ENCODE results near the gene PMM2.
A peak's percentile ranks its signal among the peaks of the same experiment; 100 is the strongest.
"Not testable (repeated sequence)": the region's sequence is repeated elsewhere in the genome, so short reads cannot be mapped to it uniquely, and the experiment has no call there.

The PMM2 gene

DNA sequence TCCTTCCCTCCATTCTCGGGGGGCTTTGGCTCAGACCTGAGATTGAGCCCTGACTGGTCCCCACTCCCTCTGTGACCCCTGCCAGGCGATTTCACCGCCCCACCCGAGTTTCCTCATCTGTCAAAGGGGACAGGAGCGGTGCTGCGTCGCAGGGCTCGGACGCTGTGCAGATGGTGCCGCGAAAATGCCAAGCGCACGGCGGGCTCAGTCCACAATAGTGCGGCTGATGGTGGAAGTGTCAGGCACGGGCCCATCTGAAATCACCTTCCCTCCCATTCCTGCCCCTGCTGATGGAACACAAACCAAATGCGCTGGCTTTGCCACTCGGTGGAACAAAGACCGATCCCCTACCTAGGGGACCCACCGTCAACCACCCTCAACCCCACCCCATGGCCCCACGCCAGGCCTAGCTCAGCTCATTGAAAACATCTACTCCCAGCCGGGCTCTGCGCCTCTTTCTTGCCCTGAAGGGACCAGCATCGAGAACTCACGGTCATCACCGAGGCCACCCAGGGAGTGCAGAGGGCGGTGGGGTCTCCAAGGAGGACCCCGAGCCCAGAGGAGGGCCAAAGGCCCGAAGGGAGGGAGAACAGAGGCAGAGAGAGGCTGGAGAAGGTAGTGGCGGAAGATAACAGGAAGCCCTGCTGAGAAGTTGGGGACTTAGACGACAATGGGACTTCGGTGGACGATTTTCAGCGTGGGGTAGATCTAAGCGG is 69.7 kb downstream of the PMM2 start:
- DNase-seq (ENCODE audit: low spot score): peak; percentile 40

DNA sequence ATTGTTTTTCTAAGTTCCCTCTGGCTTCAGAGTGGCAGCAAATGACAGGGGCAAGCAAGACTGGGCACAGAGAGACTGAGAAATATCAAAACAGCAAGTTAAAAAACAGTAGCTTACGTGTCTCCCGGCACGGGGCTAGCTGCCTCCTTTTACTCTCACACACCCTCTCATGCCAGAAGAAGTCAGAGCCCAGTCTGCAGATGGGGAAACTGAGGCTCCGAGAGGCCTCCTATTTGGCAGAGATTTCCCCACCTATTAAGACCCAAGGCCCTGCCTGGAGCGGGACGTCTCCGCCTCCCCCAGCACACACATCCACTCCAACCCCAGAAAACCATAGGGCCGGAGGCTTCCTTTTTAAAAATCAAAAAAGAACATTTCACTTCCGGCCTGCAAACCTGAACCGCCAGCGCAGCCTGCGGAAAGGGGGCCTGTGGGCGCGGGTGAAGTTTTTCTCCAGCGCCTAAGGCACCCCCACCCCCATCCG is 70.3 kb downstream of the PMM2 start:
- DNase-seq (ENCODE audit: low spot score): no peak

DNA sequence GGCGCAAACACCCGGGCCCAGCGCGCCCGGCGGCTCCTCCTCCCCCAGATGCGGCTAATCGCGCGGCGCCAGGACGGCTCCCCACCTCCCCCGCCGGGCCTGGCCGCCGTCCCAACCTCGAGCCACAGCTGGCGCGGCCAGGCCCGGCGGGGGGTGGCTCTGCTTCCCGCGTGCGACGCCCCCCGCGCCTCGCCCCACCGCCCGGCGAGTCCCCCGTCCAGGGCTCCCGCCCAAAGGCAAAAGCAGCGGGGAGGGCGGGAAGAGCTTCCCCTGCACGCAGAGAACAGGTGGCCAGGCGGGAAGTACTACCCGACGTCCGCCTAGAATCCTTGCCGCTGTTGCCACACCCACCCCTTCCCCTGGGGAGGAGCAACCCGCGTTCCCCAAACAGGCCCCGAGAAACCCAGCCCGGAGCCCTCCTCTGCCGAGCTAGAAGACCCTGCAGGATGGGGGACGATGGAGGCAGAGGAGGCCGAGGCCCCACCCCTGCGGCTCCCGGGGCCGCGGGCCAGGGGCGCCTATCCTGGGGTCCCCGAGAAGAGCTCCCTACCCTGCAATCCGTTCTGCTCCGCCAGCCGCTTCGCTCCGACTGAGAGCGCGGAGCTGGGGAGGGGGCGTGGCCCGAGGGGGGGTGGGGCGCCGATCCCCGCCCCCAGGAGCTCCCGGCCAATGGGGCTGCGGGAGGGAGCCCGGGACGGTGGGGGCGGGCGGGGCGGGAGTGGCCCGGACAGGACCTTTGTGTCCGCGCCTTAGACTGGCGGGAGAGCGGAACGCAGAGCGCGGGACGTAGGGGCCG is 71.0 kb downstream of the PMM2 start, which contains the start of gene CARHSP1:
TSS of gene CARHSP1 (minus strand) at position 591 of the 796 bp plus-strand sequence. CDS start 9,678 bp downstream, outside the sequence.
- peak; percentile 98 for DNase-seq (ENCODE audit: low spot score)

DNA sequence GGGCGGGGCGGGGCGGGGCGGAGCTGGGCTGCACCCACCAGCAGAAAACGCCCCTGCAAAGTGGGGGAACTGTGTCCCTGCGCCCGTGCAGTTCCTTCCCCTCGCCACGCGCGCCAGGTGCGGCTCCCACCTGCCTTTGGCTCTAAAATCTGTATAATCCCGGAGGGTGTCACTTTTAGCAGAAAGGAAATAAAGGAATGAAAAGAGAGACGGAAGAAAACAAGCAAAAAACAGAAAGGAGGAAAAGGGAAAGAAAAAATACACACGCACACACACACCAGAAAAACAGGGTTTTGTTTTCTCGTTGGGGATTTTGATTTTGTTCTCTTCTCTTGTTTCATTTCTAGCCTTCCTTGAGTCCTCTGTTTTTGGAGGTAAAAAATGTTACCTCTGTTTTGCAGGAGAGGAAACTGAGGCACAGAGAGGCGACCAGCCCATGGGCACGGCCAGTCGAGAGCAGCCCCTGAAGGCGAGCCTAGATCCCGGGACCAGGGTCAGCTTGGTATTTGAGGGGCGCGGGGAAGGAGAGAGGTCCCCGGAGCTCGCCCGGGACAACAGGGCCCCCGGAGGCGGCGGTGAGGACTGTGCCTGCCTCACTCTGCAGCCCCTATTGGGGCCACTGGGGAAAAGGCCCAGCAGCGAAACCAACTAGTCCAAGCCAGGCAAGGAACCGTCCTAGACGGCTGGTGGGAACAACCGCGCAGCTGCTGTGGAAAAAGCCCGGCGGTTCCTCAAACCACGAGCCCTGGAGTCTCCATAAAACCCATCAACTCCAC is 71.8 kb downstream of the PMM2 start:
- DNase-seq (ENCODE audit: low spot score): no peak

DNA sequence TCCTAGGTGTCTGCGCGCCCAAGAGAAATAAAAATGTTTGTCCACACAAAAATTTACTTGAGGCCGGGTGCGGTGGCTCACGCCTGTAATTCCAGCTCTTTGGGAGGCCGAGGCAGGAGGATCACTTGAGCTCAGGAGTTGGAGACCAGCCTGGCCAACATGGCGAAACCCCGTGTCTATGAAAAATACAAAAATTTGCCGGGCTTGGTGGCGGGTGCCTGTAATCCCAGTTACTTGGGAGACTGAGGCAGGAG is 72.3 kb downstream of the PMM2 start:
- not testable (repeated sequence) for DNase-seq (ENCODE audit: low spot score)

DNA sequence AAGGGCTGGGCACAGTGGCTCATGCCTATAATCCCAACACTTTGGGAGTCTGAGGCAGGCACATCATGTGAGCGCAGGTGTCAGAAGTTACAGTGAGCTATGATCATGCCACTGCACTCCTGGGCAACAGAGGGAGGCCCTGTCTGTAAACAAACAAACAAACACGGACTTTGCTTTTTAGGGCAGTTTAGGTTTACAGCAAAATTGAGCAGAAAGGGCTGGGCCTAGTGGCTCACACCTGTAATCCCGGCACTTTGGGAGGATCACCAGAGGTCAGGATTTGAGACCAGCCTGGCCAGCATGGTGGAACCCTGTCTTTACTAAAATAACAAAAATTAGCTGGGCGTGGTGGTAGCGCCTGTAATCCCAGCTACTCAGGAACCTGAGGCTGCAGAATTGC is 74.4 kb downstream of the PMM2 start:
- DNase-seq (ENCODE audit: low spot score): no peak

DNA sequence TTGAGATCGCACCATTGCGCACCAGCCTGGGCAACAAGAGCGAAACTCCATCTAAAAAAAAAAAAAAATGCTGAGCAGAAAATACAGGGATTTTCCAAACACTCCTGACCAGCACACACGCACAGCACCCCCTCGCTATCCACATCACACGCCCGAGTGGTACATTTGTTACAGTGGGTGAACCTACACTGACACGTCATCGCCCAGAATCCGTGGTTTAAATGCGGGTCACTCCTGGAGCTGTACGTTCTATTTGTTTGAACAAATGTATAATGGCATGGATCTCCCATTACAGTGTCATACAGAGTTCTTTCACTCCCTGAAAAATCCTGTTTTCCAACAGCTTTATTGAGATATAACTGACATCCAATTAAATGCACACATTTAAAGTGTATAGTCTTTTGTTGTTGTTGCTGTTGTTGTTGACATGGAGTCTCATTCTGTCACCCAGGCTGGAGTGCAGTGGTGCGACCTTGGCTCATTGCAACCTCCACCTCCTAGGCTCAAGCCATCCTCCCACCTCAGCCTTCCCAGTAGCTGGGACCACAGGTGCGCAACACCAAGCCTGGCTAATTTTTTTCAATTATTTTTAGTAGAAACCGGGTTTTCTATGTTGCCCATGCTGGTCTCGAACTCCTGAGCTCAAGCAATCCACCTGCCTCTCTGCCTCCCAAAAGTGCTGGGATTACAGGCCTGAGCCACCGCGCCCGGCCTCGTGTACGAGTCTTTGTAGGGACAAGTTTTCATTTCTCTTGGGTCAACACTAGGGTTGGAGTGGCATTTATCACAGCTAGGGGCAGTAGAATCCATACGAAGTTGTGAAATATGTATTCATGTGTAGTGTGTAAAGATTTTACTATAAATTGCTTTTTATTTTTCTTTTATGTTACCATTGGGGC is 75.6 kb downstream of the PMM2 start:
- no peak for DNase-seq (ENCODE audit: low spot score)

DNA sequence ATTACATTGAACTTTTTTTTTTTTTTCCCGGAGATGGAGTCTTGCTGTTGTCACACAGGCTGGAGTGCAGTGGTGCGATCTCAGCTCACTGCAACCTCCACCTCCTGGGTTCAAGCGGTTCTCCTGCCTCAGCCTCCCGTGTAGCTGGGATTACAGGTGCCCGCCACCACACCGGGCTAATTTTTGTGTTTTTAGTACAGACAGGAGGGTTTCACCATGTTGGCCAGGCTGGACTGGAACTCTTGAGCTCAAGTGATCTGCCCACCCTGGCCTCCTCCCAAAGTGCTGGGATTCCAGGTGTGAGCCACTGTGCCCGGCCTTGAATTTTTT is 76.2 kb downstream of the PMM2 start:
- DNase-seq (ENCODE audit: low spot score): not testable (repeated sequence)

DNA sequence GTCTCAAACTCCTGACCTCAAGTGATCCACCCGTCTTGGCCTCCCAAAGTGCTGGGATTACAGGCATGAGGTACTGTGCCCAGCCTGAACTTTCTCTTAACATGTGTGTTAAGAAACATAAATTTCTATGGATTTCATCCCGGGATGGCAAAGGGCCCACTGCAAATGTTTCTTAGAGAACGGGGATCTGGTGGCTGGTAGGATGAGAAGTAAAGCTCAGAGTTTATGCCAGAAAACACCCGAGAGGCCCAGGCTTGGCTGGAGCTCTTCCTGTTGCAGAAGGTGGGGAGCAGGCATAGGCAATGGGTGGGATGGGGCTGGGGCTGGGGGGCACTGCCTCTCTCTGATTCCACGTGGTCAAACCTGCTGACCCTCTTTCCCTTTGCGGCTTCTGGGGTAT is 76.7 kb downstream of the PMM2 start:
- peak; percentile 36 for DNase-seq (ENCODE audit: low spot score)

DNA sequence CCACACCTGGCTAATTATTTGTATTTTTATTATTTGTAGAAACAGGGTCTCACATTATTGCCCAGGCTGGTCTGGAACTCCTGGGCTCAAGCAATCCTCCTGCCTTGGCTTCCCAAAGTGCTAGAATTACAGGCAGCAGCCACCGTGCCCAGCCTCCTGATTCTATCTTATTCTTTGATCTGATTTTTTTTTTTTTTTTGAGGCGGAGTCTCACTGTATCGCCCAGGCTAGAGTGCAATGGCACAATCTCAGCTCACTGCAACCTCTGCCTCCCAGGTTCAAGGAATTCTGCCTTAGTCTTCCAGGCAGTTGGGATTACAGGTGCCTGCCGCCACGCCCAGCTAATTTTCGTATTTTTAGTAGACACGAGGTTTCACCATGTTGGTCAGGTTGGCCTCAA is 77.7 kb downstream of the PMM2 start:
- not testable (repeated sequence) for DNase-seq (ENCODE audit: low spot score)

DNA sequence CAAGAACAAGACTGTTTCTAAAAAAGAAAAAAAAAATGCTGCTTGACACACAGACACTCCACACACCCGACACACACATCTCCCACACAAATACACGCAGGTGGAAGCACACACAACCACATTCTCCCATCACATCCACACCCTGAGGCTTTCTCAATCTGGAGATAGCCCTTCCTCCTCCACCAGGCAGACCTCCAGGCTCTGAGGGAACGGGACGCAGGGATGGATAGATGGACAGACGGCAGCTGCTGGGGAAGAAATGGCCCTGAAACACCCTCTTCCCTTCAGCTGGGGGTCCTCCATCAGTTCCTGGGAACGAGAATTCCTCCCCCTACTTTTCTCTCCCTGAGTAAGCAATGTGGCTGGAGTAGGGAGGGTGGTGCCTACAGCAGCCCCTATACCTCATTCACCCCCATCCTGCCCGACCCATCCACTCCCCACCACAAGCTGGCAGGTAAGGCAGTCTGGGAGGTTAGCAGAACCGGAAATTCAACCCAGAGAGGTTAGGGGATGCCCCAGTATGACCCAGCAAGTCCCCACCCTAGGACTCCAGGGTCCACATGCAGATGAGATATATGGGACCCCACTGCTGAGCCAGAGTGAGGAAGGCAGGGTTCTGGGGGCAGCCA is 80.4 kb downstream of the PMM2 start:
- no peak for DNase-seq (ENCODE audit: low spot score)

DNA sequence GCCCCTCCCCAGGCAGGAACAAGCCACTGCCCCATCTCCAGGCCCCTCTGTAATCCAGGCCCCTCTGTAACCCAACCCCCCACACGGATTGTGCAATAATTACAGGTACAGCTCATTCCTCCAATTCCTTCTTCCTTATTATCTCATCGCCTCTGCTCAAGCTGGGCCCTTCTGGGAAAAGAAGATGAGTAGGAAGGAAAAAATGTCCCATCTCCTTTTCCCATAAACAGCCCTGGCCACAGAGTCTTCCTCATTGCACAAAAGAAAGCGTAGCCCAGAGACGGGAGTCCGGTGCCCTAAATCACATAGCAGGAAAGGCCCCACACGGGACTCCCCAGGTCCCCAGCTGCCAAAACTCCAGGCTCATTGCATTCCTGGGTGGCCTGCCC is 80.9 kb downstream of the PMM2 start:
- peak; percentile 82 for DNase-seq (ENCODE audit: low spot score)

DNA sequence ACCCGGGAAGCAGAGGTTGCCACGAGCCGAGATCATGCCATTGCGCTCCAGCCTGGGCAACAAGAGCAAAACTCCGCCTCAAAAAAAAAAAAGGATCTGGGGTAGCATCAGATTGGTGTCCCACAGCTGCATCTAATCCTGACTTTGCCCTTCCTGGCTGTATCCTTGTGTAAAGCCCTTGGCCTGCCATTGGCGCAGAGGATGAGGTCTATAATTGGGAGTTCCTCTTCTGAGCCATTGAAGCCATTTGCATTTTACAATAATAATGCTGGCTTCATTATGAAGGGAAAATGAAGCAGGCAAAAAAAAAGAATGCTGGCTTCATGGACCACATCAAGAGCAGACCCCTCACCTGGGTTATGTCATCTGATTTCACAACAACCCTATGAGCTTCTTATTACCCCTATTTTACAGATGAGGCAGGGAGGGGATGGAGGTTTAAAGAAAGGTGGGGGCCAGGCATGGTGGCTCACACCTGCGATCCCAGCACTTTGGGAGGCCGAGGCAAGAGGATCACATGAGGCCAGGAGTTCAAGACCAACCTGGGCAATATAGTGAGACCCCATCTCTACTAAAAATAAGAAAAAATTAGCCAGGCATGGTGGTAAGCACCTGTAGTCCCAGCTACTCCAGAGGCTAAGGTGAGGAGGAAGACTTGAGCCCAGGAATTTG is 83.3 kb downstream of the PMM2 start:
- DNase-seq (ENCODE audit: low spot score): no peak

DNA sequence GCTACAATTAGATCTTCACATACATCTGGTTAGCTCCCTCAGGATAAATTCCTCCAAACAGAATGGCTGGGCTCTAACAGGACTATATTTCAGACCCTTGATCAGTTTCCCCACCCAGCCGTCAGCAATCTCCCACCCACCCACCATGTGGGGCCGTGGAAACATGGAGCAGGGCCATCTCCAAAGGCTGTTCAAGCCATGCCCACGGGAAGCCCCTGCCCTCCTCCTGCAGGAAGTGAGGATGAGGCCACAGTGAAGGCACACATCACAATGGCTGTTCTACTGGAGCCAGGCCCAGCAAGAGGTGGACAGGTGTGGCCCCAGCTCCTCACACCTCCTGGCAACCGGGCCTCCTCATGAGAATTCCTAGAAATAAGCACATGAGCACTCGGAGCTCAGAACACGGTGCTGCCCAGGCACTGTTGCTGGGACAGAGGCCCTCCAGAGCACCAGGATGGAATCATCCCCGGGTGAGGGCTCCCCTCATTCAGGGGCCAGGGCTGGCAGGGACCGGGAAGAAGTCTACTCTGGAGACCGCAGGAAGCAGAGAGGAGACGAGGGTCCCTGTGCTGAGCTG is 84.5 kb downstream of the PMM2 start, which contains the start of gene LITAFD:
TSS of gene LITAFD (plus strand) at position 311 of the 577 bp plus-strand sequence. CDS start 2,005 bp downstream, outside the sequence.
- DNase-seq (ENCODE audit: low spot score): no peak

DNA sequence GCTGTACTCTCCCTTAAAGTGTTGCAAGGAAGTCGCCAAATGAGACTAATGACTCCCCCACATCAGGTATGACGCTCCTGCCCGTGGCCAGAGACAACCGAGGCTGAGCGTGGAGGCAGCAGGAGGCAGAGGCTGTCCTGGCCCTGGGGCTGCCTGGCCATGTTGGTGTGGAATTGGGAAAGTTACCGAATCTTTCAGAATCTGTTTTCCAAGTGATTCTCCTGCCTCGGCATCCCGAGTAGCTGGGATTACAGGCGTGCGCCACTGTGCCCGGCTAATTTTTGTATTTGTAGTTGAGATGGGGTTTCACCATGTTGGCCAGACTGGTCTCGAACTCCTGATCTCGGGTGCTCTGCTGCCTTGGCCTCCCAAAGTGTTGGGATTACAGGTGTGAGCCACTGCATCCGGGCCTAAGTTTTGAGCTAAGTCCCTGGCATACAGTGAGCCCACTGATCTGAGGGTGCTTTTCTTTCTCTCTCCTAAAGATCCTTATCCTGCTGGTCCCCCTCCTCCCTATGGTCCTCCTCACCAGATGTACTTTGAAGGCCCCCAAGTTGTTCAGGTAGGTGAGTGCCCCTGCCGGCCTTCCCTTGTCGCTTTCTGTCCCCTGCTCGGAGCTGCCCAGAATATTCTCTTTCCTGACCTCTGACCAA is 85.2 kb downstream of the PMM2 start:
- DNase-seq (ENCODE audit: low spot score): no peak

DNA sequence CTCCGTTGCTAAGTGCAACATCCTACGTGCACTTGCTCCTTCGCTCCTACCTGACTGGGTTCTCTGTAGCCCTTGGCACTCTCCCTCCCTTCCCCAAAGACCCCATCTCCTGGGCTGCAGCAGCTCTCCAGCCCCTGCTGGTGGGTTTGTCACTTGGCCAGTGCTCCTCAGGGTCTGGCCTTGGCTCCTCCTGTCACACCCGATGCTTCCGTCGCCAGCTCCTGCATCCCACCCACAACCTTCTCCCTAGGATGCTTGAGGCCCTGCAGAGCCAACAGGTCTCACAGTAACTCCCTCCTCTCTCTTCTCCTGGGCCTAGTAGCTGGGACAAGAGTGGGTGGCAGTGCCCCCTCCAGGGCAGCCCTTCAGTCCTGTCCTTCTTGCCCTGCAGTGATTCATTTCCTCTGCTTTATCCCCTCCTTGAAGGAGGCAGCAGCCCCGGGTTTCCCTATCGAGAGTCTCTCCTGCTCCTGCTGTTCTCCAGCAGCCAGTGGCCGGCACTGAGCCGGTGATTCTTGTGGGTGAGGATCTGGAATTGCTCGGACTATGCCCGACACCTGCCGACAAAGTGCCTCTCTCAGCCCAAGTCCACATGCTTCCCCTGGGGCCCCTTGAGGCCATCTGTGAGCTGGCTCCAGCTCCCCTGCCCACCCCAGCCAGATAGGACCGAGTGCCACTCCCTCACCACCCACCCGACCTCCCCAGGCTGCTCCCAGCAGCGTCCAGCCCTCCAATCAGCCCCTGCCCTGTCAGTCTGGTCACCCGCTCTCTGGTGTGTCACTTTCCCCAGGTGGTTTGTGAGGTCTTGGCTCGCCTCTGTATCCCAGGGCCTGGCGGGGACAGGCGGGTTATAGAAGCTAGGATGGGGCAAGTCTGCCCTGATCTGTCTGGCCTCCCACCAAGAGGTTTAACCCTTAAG is 88.3 kb downstream of the PMM2 start:
- peak; percentile 48 for DNase-seq (ENCODE audit: low spot score)

DNA sequence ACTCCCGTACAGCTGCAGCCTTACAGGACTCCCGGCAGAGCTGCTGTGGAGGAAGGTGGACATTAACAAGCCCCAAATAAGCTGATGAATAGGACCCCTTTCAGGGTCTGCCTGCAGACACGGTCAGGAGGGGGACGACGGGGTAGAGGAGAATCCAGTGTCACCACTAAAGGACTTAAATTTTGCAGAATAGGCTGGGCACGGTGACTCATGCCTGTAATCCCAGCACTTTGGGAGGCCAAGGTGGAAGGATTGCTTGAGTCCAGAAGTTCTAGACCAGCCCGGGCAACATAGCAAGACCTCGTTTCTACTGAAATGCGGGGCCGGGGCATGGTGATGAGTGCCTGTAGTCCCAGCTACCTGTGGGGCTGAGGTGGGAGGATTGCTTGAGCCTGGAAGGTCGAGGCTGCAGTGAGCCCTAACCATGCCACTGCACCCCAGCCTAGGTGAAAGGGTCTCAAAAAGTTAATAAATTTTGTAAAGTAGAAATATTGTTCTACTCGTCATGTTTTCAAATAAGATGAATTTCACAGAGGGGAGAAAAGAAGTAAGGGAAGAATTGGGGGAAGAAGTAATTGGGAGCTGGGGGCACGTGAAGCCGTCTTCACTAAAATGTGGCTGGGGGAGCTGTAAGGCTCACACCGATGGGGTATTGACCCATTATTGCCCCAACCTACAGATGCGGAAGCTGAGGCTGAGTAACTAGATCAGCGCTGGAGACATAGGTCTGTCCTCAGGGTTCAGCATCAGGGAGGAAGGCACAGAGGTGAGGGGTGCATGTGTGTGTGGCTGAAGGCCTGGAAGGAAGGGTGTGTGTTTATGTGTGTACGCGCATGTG is 89.2 kb downstream of the PMM2 start:
- no peak for DNase-seq (ENCODE audit: low spot score)

DNA sequence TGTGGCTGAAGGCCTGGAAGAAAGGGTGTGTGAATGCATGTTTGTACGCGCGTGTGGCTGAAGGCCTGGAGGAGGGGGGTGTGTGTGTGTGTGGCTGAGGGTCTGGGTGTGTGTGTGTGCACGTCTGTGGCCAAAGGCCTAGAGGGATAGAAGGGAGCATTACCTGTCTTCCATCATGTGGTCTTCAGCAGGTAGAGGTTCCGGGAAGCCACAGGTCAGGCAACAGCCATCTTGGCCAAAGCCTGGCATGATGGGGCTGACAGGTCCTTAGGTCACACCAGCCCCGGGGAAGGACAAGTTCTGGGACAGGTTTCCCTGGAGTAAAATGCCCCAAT is 89.8 kb downstream of the PMM2 start:
- DNase-seq (ENCODE audit: low spot score): no peak
